Left colon (tissue), 2 donors: Measurements from ENCODE around the gene RPL21. TPM values are rescaled to one million over a fixed set of nuclear protein-coding genes. Genes with fewer than 3 reads are reported as not detected.

ENCODE experiments used
- ATAC-seq: fragments of 200-7000 bp; cut with Tn5 transposase; one replicate; pipeline ENCODE4 v1.9.1; 2020; ENCODE audit warnings: mild to moderate bottlenecking, moderate library complexity
- DNase-seq, 2 donors: peaks; one replicate each; pipeline ENCODE4 v3.0.0-alpha.2; 2020
- intact Hi-C, 2 donors: fragments of 100-400 bp; cut with DNase I in 1 of 2; cut with micrococcal nuclease in 1 of 2; formaldehyde crosslinking; loops; one replicate each; pipeline versions ENCODE4 v1.11.2 to v1.14.0; 2022; cut with DNase I, micrococcal nuclease
- total RNA-seq, 2 donors: library from RNA; stranded (reverse); fragmentation: NEBNext Ultra II Directional; extraction: Animal tissue kit (Norgen Biotek cat#: 25700); gene quantifications; one replicate each; pipeline ENCODE4 v1.2.1, GENCODE V29; 2021
- donor health status: DM: no; HTN: no; CAD: no.
- donor health status: DM: yes; HTN: yes; CAD: no.

The RPL21 gene
- total RNA-seq, 2 donors from 2014 or later: 685 to 745 TPM

GRCh38 chr13:27304611-27305010 lies 53.3 kb downstream of the RPL21 start:
- ATAC-seq: no peak
- DNase-seq: no peak
- intact Hi-C loops: no loop called here

Other genes with a start within 250 kb of the RPL21 start
- gene USP12, start 79.7 kb upstream of the RPL21 start, total RNA-seq: 10 to 100 TPM; 32.2 to 42.0 TPM
- gene RASL11A, start 19.3 kb downstream of the RPL21 start, total RNA-seq: 10 to 100 TPM; 35.4 to 67.5 TPM
- gene GTF3A, start 173.1 kb downstream of the RPL21 start, total RNA-seq: 10 to 100 TPM; 35.5 to 36.4 TPM
- gene MTIF3, start 199.0 kb downstream of the RPL21 start, total RNA-seq: 10 to 100 TPM; 58.9 to 62.7 TPM